GM18499 (cell line): ENCODE measurements around the gene MTHFSD.

Experiments
- ATAC-seq: cut with Tn5 transposase; IDR thresholded peaks from one replicate; pipeline ENCODE4 v1.9.1; 2021; ENCODE audit warnings: moderate number of reproducible peaks; ENCODE audit not compliant: insufficient read depth, unreplicated experiment

MTHFSD gene

GRCh38 chr16:86553356-86553755 lies 1.7 kb downstream of the MTHFSD start:
- no peak for ATAC-seq

DNA sequence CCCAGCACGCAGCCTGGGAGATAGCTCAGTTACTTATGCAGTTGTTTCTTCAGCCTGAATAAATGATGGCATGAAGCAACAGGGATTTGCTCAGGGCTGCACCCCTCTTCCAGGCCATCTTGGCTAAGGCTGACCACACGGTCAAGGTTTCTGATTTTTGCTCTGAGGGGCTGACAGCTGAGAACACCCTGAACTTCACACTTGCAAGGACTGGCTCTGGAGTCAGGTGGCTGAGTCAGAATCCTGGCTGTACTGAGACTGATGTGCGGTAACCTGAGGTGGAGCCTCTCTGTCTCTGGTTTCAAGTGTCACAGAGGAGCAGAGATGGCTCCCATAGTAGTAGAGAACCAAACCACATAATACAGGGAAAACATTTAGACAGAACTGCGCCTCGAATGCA lies 4.8 kb downstream of the MTHFSD start:
- ATAC-seq, result no peak

DNA sequence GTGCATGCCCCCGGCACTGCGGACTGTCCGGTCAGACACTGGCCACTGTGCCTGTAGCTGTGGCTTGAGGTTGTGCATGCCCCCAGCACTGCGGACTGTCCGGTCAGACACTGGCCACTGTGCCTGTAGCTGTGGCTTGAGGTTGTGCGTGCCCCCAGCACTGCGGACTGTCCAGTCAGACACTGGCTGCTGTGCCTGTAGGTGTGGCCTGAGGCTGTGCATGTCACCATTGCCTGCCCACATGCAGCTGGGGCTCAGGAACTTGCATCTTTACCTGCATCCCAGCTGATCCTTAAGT lies 5.2 kb downstream of the MTHFSD start:
- no peak for ATAC-seq

- no peak for ATAC-seq
Observed at GRCh38 chr16:86549076-86549892, 5.8 kb downstream of the MTHFSD start.

GRCh38 chr16:86547286-86547685 lies 7.7 kb downstream of the MTHFSD start:
- no peak for ATAC-seq

DNA sequence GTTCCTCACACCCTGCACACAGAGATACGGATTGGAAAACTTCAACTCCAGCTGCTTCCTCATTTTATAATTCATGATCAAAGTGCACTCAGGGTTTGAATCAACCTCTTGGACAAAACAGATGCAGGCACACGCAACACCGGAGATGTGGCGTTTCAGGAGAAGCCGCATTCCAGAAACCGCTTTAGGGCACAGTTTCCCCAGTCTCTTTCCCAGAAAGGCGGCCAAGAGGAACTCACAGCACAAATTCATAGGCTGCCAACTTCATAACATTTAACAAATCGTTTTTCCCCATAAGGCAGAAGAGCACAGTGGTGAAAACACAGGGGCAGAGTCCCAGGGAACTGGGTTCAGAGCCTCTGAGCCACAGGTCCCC lies 8.4 kb downstream of the MTHFSD start:
- ATAC-seq, result no peak

GRCh38 chr16:86545954-86546637 lies 8.9 kb downstream of the MTHFSD start:
- ATAC-seq, result no peak

DNA sequence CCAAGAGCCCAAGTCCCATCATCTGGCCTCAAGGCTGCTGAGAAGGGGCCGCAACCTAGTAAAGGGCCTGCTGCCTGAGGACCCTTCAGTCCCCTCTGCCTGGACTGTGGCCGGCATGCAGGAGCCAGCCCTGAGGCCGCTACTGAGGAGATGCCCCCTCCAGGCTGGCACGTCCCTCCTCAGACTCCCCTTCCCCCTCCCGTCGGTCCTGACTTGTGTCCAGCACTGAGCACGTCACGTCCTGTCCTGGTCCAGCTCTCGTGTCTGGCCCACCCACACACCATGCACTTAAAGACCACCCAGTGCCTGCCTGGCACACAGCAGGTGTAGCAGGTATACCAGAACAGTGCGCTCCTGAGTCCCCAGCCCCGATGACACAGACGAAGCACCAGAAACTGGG lies 9.6 kb downstream of the MTHFSD start:
- no peak for ATAC-seq

DNA sequence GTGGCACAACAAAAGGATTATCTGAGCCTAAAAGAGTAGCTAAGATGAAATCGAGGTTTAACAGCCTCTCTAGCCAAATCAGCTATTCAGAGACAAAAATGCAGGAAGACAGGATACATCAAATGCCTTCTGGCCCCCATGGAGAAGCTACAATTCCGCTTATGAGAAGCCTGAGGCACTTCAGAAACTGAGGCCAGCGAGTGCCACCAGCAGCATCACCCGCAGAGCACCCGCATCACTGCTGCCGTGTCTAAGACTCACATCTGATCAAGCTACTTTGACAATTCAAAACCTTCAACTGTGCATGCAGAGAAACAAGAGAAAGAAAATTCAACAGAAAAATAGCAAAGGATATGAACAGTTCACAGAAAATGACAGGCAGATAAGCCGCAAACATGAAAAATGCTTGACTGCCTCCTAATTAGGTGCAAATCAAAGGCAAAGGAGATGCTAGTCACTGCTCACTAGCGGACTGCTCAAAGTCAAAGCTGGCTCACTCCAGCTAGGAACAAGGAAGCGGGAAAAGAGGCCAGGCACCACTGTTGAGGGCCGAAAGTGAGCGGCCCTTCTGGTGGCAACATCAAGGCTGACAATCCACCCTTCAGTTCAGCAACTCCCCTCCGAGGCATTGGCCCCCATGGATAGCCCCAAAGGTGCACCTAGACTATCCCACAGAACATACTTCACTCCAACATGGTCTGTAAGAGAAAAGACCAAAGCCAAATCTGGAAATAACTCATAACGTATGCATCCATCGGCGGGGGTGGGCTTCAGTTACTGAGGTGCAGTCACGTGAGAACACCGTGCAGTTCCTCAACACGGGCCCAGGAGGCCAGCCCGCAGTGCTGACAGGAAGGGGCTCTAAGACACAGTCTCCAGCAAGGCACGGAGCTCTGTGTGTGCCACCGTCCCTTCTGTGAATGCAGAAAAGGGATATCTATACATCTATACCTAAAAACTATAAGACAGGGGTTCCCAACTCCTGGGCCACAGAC lies 12.0 kb downstream of the MTHFSD start:
- no peak for ATAC-seq

DNA sequence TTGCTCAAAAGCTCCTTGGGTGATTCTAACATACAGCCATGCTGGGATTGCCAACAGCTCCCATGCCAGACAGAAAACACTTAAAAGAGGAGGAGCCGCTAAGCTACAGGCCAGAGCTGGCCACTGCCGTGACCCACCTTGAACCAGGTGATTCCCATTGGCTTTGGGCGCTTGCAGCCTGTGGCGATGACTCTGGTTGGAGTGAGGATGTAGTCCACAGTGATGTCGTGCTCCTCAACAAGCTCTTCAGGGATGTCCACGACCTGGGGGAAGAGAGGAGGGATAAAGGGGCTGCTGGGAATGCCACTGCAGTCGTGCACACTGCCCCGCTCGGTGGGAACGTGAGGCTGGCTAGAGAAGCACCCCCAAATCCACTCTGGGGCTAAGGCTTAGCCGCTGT lies 13.5 kb downstream of the MTHFSD start:
- no peak for ATAC-seq

DNA sequence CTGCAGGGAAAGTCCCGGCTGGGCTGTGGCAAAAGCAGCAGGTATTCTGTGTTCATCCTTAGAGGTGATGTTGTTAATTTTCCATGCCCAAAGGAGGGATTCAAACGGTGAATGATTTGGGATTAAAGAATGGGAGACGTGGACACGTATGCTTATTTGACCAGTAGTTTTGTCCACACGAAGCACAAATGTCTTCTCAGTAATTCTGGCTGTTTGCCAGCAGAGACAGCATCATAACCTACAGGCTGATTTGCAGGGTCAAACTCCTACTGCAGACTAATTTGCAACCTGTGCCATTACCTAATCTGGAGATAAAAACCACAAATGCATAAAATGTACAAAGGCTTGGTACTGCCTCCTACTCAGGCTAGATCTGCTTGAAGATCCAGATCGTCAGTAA lies 14.1 kb downstream of the MTHFSD start:
- ATAC-seq, result no peak

DNA sequence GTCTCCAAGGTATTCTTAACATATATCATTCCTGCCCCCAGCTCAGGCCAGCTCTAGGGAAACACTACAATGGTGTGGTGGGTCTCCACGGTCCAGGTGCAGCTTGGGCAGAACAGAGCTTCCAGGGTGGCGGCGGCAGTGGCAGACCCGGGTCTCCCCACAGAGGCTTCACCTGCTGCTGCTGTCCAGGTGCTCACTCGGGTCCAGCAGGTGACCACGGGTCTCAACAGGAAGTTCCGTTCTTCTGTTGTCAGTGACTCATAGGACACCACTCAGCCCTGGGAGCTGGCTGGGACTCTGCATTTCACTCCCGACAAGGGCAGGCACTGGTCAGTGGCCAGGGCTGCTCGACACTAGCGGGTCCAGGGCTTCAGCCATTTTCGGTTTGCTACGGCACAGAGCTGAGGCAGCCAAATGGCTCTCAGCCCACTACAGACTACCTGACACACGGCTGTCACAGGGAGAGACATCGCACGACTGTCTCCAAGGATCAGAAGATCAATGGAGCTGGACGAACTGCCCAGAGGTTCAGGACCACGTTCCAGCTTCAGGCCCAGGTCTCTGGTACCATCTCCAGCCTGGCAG lies 16.7 kb downstream of the MTHFSD start:
- ATAC-seq, result no peak

- no peak for ATAC-seq
Observed at GRCh38 chr16:86537486-86537885, 17.5 kb downstream of the MTHFSD start.

DNA sequence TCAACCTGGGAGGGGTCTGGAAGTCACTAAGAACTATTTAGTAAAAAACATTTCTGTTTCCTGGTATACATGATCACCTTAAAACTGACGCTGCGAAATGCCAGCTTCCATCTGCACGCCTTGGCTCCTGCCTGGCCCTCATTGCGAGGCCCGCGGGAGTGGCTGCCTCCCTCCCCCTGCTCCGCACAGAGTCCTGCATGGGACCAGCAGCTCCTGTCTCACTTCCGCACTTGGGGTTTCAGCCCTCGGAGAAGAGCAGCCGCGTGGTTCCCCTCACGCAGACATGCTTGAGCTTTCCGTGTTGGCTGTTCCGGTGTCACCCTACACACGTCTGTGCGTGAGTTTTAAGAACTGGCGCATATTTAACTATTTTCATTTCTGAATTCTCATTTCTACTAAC lies 18.4 kb downstream of the MTHFSD start:
- ATAC-seq, result no peak

GRCh38 chr16:86534779-86535615 lies 20.0 kb downstream of the MTHFSD start:
- no peak for ATAC-seq

DNA sequence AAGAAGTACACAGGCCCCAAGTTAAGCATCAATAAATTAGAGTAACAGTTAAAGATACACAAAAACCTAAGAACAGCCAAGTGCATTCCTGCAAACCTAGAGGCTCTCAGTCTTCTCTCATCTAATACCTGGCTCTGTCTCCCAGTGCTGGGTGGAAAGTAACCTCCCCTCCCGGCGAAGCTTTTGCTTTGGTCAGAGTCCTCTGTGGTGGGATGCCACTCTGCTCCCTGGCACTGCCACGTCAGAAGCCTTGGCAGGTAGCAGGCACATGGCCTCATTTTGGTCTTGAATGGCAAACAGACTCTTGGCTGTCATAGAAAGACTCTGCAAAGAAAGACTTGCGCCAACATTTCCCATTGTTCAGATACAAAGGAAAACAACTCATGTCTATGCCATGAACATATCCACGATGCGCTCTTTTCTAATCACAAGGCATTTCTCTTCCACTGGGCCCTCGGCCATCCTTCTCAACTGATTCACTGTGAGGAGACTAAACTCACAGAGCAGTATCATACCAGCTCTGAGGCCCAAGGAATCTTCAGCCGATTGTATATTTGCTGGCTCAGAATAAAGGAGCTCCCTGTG lies 21.2 kb downstream of the MTHFSD start:
- no peak for ATAC-seq

DNA sequence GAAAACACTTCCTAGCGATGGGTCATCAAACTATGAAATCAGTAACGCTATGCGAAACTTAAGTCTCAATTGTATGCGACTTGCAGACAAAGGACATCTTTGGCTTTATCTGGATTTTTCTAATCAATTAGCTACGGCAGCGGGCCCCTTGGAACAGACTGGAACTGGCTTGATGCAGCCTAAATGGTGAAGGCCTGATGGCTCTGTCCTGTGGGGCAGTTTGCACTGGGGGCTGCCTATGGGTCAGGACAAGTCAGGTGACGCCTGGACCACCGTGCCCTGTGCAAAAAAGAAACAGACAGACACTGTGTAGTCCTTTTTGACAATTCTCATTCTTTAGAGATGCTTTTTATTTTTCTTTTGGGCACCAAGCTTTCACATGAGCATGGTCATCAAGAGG lies 22.0 kb downstream of the MTHFSD start:
- no peak for ATAC-seq

DNA sequence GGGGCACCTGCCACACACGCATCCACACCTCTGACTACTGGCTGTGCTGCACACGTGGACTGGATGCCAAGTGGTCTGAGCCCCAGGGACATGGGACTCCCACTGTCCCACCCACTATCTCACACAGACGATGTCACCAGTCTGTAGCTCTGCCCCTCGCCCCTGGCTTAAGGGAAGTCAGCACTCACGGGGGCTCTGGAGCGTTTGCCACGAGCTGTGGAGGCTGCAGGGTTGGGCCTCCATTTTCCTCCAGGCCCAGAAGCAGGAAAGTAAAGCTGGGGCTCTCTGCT lies 22.6 kb downstream of the MTHFSD start:
- ATAC-seq, result no peak

- no peak for ATAC-seq
Observed at GRCh38 chr16:86531641-86532525, 23.2 kb downstream of the MTHFSD start.
